Suprapubic skin (tissue), 4 donors: ENCODE measurements around the gene ENTPD5.

Source experiments
- CTCF ChIP-seq, 2 donors: fragments of 200-600 bp in 1 of 2; fragments of 450-650 bp in 1 of 2; sonication (generic) in 1 of 2; IDR thresholded peaks; one replicate each; pipeline ENCODE4 v1.5.1; 2016 to 2019; ENCODE audit warnings: antibody characterized with exemption in 2 of 2, mild to moderate bottlenecking in 1 of 2, moderate library complexity in 1 of 2
- EP300 ChIP-seq: sonication (generic); formaldehyde crosslinking; IDR thresholded peaks from one replicate; pipeline ENCODE4 v1.6.1; 2017; ENCODE audit warnings: antibody characterized with exemption
- POLR2A ChIP-seq, 2 donors: fragments of 450-650 bp; IDR thresholded peaks; one replicate each; pipeline ENCODE4 v1.6.1; 2017; ENCODE audit warnings: antibody characterized with exemption in 2 of 2, mild to moderate bottlenecking in 2 of 2, moderate library complexity in 2 of 2
- POLR2AphosphoS5 ChIP-seq, 3 donors: sonication (generic); formaldehyde crosslinking; IDR thresholded peaks; one replicate each; pipeline ENCODE4 v1.6.1; 2017; ENCODE audit warnings: antibody characterized with exemption in 3 of 3

GRCh38 chr14:74018174-74018585, 908 bp downstream of the ENTPD5 start:
- TF ChIP-seq CTCF (IDR thresholded peaks at IDR 0.05) (no peak), EP300 (no peak), POLR2AphosphoS5 (IDR thresholded peaks at IDR 0.05) (no peak), POLR2A (IDR thresholded peaks at IDR 0.05) (no peak)
